Stimulated activated CD8-positive, alpha-beta memory T cell treated with anti-CD3 and anti-CD28 coated beads, Interleukin-4, amount 100 ng/mL, for 4 hours (primary cell): ENCODE measurements around the gene CLOCK.

ENCODE experiments used
- DNase-seq, 2 donors: peaks; one replicate each; pipeline ENCODE4 v3.0.0-alpha.2; 2020; ENCODE audit warnings: low read depth in 2 of 2, low spot score in 1 of 2

Gene CLOCK

DNA sequence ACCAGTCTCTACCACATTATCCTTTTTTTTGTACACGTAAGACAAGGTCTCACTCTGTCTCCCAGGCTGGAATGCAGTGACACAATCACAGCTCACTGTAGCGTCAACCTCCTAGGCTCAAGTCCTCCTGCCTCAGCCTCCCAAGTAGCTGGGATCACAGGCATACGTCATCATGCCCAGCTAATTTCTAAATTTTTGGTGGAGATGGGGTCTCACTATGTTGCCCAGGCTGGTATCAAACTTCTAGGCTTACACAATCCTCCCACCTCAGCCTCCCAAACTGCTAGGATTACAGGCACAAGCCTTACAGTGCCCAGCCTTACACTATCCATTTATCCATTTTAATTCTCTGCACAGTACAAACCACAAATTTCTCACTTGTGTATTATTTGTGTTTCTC lies 58.0 kb downstream of the CLOCK start:
- DNase-seq: no peak

DNA sequence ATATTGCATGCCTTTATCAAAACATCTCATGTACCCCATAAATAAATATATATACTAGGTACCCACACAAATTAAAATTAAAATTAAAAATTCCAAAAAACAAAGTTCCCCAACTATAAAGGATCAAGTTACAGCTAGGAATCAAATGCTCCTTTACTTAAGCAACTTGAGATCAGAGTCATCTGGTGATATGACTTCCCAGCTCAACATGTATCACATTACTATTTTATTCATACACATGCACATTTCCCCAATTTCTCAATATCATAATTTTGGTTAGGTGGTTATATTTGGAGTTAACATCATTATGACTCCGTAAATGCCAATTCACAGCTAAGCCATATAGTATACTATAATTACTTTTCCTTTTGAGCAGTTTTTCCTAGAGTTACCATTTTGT lies 60.9 kb downstream of the CLOCK start:
- no peak for DNase-seq

DNA sequence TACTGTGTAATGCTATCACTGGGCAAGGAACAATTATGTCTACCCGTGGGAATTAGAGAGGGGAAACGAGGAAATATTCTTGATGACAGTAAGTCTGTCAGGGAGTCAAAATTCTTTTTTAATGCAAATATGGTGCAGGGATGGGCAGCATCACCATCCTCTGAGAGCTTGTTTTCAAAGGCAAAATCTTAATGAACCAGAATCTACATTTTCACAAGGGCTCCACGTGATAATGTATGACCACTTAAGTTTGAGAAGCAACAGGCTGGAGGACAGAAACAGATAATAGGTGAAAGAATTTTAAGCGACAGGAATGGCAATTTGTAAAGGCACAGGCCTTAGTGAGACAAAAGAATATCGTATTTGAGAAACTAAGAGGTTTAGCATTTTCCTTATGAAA lies 63.4 kb downstream of the CLOCK start:
- DNase-seq: no peak

DNA sequence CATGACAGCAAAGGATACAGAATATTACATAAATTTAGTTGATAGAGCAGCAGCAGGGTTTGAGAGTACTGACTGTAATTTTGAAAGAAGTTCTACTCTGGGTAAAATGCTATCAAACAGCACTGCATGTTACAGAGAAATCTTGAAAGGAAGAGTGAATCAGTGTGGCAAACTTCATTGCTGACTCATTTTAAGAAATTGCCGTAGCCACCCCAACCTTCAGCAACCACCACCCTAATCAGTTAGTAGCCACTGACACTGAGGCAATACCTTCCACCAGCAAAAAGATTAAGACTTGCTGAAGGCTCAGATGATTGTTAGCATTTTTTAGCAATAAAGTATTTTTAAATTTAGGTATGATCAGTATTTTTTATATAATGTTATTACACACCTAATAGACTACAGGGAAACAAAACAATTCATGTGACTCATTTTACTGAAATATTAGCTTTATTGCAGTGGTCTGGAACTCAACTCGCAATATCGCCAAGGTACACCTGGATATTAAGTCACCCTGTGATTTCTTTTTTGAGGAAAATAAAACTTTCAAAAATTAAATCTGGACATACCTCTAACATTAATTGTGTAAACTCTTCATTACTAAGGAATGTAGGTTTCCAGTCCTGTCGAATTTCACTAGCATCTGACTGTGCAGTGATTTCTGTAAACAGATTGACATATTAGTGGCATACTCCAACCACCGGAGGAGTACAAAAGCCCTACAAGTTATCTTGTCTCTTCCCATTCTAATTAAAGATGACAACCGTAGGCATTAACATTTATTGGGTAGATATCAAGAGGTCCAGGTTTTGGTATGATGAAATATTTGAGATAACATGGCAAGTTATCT lies 71.1 kb downstream of the CLOCK start:
- DNase-seq: no peak

DNA sequence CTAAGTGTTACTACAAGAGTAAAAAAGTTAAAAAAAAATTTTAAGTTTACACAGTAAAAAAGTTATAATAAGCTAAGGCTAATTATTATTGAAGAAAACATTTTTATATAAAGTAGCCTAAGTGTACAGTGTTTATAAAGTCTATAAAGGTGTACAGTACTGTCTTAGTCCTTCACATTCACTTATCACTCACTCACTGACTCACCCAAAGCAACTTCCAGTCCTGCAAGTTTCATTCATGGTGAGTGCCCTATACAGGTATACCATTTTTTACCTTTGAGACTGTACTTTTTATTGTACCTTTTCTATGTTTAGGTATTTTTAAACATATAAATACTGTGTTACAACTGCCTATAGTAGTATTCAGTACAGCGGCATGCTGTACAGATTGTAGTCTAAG lies 76.7 kb downstream of the CLOCK start:
- DNase-seq: no peak

DNA sequence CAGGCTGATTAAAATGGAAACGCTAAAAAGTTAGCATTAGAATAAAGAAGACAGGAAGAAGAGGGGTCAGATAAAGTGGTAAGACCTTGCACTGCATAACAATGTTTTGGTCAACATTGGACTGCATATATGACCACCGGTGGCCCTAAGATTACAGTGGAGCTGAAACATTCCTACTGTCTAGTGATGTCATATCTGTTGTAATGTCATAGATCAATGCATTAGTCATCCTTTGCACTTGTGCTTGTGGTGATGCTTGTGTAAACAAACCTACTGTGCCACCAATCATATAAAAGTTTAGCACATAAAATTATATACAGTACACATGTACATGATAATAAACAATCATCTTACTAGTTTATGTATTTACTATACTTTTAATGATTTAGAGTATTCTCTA lies 78.0 kb downstream of the CLOCK start:
- DNase-seq: no peak

DNA sequence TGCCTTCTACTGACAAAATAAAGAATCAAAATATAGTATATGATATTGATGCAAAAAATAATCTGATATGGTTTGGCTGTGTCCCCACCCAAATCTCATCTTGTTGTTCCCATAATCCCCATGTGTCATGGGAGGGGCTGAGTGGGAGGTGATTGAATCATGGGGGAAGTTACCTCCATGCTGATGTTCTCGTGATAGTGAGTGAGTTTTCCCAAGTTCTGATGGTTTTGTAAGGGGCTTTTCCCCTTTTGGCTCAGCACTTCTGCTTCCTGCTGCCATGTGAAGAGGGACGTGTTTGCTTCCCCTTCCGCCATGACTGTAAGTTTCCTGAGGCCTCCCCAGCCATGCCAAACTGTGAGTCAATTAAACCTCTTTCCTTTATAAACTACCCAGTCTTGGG lies 80.7 kb downstream of the CLOCK start:
- no peak for DNase-seq

DNA sequence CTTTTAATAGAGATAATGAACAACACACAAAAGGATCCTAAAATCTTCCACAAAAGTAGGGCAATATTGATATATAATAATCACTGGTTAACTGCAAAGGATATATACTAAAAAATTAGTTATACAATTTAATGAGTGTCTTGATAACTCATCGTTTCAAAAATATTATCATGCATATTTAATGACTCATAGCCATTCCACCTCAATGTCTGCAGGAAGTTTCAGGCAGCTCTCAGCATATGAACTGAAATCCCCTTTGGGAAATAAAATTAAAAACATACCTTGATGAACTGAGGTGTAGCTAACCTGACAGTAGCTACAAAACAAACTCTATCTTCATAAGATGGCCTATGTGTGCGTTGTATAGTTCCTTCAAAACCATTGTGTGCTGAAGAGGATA lies 88.1 kb downstream of the CLOCK start:
- no peak for DNase-seq

DNA sequence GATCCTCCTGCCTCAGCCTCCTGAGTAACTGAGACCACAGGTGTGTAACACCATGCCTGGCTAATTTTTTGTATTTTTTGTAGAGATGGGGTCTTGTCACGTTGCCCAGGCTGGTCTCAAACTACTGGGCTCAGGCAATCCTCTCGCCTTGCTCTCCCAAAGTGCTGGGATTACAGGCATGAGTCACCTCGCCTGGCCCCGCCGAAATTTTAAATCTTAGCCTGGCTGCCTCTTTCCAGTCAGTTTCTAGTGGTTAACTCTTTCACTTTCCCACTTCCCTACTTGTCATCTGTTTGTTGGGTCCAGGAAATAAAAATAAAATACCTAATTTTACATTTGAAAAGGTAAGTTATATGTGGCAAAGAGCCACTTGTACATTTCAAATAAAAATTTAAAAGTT lies 88.5 kb downstream of the CLOCK start:
- no peak for DNase-seq

DNA sequence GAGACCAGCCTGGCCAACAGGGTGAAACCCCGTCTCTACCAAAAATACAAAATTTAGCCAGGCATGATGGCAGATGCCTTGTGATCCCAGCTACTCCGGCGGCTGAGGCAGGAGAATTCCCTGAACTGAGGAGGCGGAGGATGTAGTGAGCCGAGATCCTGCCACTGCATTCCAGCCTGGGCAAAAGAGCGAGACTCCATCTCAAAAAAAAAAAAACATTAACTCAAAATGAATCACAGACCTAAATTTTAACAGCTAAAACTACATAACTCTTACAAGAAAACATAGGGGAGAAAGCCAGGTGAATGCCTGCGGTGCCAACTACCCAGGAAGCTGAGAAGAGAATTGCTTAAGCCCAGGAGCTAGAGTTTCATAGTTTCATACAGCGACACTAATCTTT lies 96.1 kb downstream of the CLOCK start:
- DNase-seq: no peak

DNA sequence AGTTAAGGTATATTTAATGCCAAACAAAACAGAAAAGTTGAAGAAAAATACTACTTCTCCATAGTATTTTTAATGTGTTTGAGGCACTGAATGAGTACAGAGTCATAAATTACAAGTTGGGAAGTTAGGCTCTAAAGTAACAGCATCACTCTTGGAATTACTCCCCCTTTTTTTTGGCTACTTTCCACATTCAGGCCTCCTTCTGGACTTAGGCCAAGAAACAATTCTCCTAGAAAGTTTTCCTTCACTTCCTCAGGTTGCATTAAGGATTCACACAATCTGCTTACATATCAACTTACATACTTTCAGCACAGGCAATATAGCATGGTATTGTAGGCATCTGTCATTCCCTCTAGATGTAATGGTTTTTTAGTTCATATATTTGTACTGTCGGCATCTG lies 98.9 kb downstream of the CLOCK start:
- no peak for DNase-seq

DNA sequence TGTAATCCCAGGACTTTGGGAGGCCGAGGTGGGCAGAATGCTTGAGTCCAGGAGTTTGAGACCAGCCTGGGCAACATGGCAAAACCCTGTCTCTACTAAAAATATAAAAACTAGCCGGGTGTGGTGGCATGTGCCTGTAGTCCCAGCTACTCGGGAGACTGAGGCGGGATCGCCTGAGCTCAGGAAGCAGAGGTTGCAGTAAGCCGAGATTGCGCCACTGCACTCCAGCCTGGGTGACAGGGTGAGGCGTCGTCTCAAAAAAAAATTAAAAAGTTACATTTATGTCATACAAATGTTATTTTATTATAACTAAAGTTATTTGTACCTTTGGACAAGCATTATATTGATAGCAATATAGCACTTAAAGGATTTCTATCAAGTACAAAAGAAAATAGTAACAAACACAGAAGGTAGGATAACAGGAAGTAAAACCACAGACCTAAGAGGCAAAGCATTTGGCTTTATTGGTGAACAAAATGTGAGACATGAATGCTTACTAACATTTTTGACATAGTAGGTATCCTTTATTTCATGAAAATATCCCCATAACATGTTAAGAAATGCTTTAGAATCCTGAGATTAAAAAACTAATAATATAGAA lies 99.5 kb downstream of the CLOCK start:
- no peak for DNase-seq

DNA sequence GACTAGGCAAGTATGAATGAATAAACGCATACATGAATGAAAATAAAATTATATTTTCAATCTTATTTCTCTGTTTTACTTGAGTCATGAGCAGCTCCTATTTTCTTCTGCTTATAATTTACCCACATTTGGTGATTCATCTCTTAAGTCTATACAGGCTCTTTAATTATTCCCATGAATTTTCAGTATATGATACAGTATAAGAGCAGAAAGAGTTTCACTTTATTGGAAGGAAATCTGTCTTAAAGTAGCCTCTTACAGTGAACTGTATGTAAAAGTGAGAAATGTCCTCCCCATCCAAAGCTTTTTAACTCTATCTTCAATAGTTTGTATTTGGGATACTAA lies 100.2 kb downstream of the CLOCK start:
- no peak for DNase-seq

DNA sequence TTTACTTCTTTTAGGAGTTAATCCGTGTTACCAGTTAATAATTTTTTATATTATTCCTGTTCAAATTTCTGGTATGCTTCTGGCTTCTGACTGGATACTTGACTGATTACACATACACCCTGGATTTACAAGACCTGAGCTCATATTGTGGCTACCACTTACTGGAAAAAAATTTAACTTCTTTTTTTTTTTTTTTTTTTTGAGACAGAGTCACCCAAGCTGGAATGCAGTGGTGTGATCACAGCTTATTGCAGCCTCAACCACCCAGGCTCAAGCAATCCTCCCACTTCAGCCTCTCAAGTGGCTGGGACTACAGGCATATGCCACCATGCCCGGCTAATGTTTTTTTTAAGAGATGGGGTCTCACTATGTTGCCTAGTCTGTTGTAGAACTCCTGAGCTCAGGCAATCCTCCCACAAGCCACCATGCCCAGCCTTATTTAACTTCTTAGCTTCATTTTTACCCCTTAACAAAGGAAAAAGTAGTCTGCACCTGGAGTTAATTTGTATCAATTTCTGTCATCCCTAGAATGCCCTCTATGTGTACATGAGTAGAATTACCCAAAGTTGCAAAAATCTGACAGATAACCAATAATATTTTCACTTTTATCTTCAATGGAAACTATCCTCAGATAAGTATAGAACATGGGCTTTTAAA lies 100.7 kb downstream of the CLOCK start:
- no peak for DNase-seq

DNA sequence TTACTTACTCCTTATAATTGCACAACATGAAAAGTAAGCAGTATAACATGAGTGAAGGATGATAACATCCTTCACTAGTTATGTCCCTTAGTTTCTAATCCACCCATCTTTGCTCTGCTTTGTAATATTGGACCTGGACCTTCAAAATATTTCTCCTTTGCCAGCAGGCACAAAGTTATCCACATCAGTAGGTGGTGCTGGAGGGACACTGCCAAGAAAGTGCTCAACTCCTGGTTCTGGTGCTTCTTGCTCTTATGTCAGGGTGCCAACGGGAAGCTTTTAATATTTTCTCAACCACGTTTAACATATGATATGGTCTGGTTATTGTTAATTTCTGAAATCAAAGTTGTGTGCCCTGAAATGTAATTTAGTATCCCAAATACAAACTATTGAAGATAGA lies 101.9 kb downstream of the CLOCK start:
- DNase-seq: no peak

DNA sequence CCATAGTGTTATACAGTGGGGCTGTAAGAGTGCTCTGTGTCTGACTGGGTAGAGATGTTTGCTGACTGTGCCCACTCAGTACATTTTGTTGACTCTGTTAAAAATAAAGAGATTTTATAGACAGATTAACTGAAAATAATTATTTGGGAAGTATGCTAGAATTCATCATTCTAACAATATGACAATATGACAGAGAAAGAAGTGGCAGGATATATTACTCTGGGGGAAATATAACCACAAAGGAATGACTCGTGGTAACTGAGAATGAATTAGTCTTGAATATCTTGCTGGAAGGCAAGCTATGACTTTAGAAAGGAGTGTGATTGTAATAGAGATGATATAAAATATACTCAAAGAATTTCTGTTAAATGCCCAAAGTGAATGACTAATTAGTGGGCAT lies 104.2 kb downstream of the CLOCK start:
- no peak for DNase-seq

DNA sequence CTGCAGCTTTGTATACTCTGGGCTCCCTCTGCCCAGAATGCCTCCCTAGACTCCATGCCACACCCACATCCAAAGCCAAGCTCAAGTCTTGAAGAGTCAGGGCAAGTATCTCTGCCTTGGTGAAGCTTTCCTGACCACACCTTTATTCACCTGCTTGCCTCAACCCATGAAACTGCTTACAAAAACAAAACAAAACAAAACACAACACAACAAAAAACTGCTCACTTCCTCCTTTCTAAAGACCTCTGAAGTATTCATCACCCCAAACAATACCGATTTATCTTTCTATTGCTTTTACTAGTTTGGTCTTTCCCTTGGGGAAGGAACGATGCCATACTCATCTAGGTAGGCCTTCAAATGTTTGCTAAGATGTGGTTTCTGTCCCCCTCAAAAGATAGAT lies 105.9 kb downstream of the CLOCK start:
- no peak for DNase-seq

DNA sequence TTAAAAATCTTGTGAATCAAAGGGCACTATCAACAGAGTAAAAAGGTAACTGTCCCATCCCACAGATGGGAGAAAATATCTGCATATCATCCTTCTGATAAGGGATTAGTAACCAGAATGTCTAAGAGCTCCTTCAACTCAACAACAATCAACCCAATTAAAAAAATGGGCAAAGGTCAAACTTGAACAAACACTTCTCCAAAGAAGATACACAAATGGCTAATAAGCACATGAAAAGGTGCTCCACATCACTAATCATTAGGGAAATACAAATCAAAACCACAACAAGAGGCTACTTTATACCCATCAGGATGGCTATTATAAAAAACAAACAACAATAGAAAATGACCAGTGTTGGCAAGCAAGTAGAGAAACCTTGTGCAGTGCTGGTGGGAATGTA lies 107.7 kb downstream of the CLOCK start:
- DNase-seq: no peak

DNA sequence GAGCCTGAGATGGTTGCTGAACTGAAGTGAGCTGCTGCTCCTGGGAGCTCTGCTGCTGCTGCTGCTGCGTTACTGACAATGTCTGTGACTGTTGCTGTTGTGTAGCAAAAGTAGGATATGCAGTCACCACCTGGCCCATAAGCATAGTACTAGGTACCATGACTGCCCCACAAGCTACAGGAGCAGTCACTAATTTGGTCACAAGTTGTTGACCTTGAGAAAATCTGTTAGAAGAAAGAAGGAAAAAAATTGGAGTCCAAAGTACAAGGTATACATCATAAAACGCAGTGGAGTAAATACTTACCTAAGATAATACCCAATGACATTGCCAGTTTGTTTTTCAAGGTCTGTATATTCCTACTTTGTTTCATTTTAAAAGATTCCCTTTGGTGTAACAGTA lies 108.4 kb downstream of the CLOCK start:
- no peak for DNase-seq

DNA sequence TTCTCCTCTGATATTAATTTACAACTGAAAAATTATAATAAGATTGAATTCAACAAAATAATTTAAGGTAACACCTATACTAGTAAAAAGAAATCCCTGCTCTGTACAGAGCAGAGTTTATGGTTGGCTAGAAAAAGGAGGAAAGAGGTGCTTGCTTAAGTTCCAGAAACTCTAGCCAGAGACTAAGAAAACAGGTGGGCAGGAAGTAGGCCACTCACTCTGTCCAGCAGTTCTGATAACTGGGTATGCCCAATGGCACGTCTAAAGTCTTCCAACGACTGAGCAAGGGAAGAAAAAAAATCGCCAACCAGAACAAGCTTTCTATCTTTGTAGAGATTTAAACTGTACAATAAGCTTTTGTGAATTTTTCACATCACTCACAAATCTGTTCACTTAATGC lies 108.9 kb downstream of the CLOCK start:
- no peak for DNase-seq

DNA sequence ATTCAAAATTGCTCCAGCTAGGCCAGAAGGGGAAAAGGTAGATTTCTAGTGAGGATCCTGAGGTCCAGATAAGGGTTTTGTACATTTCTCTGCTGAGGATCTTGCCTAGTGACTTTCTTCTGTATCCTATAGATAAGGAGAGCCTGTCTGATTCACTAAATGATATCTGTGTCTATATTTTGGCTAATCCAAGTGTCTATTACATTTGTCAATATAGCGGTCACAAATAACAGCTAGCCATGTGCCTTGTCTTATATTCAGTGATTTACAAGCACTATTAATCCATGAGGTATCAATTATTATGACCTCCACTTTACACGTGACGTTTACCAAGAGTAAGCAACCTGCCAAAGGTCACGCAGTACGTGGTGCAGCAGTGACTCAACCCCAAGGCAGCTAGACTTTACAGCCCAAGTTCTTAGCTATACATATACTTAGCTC lies 109.3 kb downstream of the CLOCK start:
- no peak for DNase-seq

DNA sequence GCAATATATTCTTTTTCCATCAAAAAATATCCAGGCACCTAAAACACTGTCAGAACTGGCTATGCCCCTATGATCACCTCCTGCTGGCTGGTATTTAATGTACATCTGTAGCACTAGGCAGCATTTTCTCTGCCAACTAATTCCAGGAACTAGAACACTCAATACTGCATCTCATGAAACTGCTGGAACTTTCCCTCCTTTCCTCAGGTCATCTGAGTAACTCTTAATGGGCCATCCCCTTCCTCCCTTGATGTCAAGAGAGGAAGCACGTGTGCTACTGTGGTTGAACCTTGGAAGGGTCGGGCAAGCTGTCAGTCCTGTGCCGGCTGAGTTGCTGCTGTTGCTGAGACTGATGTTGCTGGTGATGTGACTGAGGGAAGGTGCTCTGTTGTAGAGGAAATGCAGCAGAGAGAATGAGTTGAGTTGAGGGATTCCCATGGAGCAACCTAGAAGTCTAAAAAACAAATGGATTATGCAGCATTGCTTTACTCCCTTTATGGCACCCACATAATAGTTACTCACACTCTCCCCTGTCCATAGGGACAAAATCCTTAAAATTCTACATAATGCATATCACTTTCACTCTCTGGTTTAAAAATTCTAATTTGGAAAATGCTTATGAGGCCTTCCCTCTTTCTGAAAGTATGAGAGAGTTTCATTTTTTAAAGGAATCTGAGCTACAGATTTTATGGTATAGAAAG lies 111.4 kb downstream of the CLOCK start:
- DNase-seq: no peak
